NCI-H226 (cell line): ENCODE data around the gene GRIK1.

Experiments
- DNase-seq: peaks from one replicate; pipeline ENCODE4 v3.0.0-alpha.2; 2015

GRIK1 gene

GRCh38 chr21:29826386-29826785 is 113.4 kb downstream of the GRIK1 start:
- no peak for DNase-seq

- no peak for DNase-seq
These were observed 113.9 kb downstream of the GRIK1 start for GRCh38 chr21:29825936-29826335.

GRCh38 chr21:29825345-29825744 is 114.5 kb downstream of the GRIK1 start:
- no peak for DNase-seq

GRCh38 chr21:29822064-29822463 is 117.7 kb downstream of the GRIK1 start:
- DNase-seq: no peak

- no peak for DNase-seq
These were observed 118.6 kb downstream of the GRIK1 start for GRCh38 chr21:29821230-29821629.

GRCh38 chr21:29819675-29820326 is 120.0 kb downstream of the GRIK1 start:
- DNase-seq: no peak

GRCh38 chr21:29818383-29818921 is 121.3 kb downstream of the GRIK1 start:
- DNase-seq: no peak

GRCh38 chr21:29817450-29817849 is 122.3 kb downstream of the GRIK1 start:
- DNase-seq: no peak

- no peak for DNase-seq
These were observed 126.8 kb downstream of the GRIK1 start for GRCh38 chr21:29812947-29813346.

GRCh38 chr21:29810871-29811270 is 128.9 kb downstream of the GRIK1 start:
- no peak for DNase-seq

GRCh38 chr21:29808153-29808552 is 131.6 kb downstream of the GRIK1 start:
- DNase-seq: no peak

- DNase-seq: no peak
These were observed 134.7 kb downstream of the GRIK1 start for GRCh38 chr21:29805105-29805504.

- no peak for DNase-seq
These were observed 136.6 kb downstream of the GRIK1 start for GRCh38 chr21:29803191-29803590.

- DNase-seq: no peak
These were observed 138.7 kb downstream of the GRIK1 start for GRCh38 chr21:29801122-29801521.

- no peak for DNase-seq
These were observed 139.7 kb downstream of the GRIK1 start for GRCh38 chr21:29800056-29800455.

GRCh38 chr21:29798840-29799239 is 141.0 kb downstream of the GRIK1 start:
- no peak for DNase-seq

- DNase-seq: no peak
These were observed 142.6 kb downstream of the GRIK1 start for GRCh38 chr21:29797155-29797554.

GRCh38 chr21:29793712-29794111 is 146.1 kb downstream of the GRIK1 start:
- DNase-seq: no peak

- DNase-seq: no peak
These were observed 150.4 kb downstream of the GRIK1 start for GRCh38 chr21:29789393-29789792.

GRCh38 chr21:29788752-29789151 is 151.0 kb downstream of the GRIK1 start:
- DNase-seq: no peak

- no peak for DNase-seq
These were observed 152.4 kb downstream of the GRIK1 start for GRCh38 chr21:29787361-29787909.

- no peak for DNase-seq
These were observed 153.1 kb downstream of the GRIK1 start for GRCh38 chr21:29786496-29787360.

- DNase-seq: no peak
These were observed 162.6 kb downstream of the GRIK1 start for GRCh38 chr21:29777160-29777559.

GRCh38 chr21:29775462-29775861 is 164.3 kb downstream of the GRIK1 start:
- DNase-seq: no peak
